Occipital lobe (tissue), 2 donors: ENCODE measurements around the gene PLCG2. TPM values are rescaled to one million over a fixed set of nuclear protein-coding genes. Genes with fewer than 3 reads are reported as not detected.
"Not testable (repeated sequence)": the region's sequence is repeated elsewhere in the genome, so short reads cannot be mapped to it uniquely, and the experiment has no call there.

Experiments used
- DNase-seq: peaks from one replicate; lab custom pipeline; 2025; lab: John Stamatoyannopoulos, UW
- total RNA-seq: library from RNA; depleted of rRNA; stranded (reverse); fragments of >200 nt; gene quantifications from one replicate; pipeline ENCODE4 v1.2.3, GENCODE V29; 2014

The PLCG2 gene
- total RNA-seq, 1 donor from 2014 or later, result 1.6 TPM

- no peak for DNase-seq
Observed at GRCh38 chr16:81790277-81790676, 11.2 kb downstream of the PLCG2 start.

- DNase-seq, result no peak
Observed at GRCh38 chr16:81790830-81791435, 11.8 kb downstream of the PLCG2 start.

GRCh38 chr16:81792828-81793227 is 13.7 kb downstream of the PLCG2 start:
- DNase-seq, result no peak

GRCh38 chr16:81795193-81795592 is 16.1 kb downstream of the PLCG2 start:
- no peak for DNase-seq

GRCh38 chr16:81796035-81796434 is 16.9 kb downstream of the PLCG2 start:
- no peak for DNase-seq

- no peak for DNase-seq
Observed at GRCh38 chr16:81796583-81797346, 17.7 kb downstream of the PLCG2 start.

- no peak for DNase-seq
Observed at GRCh38 chr16:81797443-81797842, 18.4 kb downstream of the PLCG2 start.

GRCh38 chr16:81798311-81799137 is 19.4 kb downstream of the PLCG2 start:
- no peak for DNase-seq

- DNase-seq, result no peak
Observed at GRCh38 chr16:81799138-81799504, 20.0 kb downstream of the PLCG2 start.

- not testable (repeated sequence) for DNase-seq
Observed at GRCh38 chr16:81801724-81802123, 22.6 kb downstream of the PLCG2 start.

GRCh38 chr16:81803332-81803731 is 24.2 kb downstream of the PLCG2 start:
- no peak for DNase-seq

GRCh38 chr16:81804134-81804610 is 25.1 kb downstream of the PLCG2 start:
- DNase-seq, result no peak

- no peak for DNase-seq
Observed at GRCh38 chr16:81806696-81807095, 27.6 kb downstream of the PLCG2 start.

GRCh38 chr16:81807767-81808358 is 28.8 kb downstream of the PLCG2 start:
- DNase-seq, result no peak

- no peak for DNase-seq
Observed at GRCh38 chr16:81808933-81809480, 29.9 kb downstream of the PLCG2 start.

GRCh38 chr16:81809567-81809966 is 30.5 kb downstream of the PLCG2 start:
- no peak for DNase-seq

- DNase-seq, result no peak
Observed at GRCh38 chr16:81810361-81810760, 31.3 kb downstream of the PLCG2 start.

GRCh38 chr16:81810894-81811538 is 31.9 kb downstream of the PLCG2 start:
- DNase-seq, result no peak

- no peak for DNase-seq
Observed at GRCh38 chr16:81813648-81814047, 34.6 kb downstream of the PLCG2 start.

- no peak for DNase-seq
Observed at GRCh38 chr16:81814751-81815428, 35.8 kb downstream of the PLCG2 start.

GRCh38 chr16:81815429-81815766 is 36.3 kb downstream of the PLCG2 start:
- no peak for DNase-seq
